Lower leg skin (tissue), 4 donors: Measurements from ENCODE around the gene ASPSCR1. TPM values are rescaled to one million over a fixed set of nuclear protein-coding genes. Genes with fewer than 3 reads are reported as not detected.

ENCODE experiments used
- DNase-seq, 2 donors: peaks; one replicate each; pipeline ENCODE4 v3.0.0-alpha.2; 2019; ENCODE audit warnings: low spot score in 2 of 2
- H3K4me3 ChIP-seq: fragments of 200-600 bp; sonication (generic); 2 replicates; pipeline ENCODE4 v1.5.1; 2017; ENCODE audit warnings: mild to moderate bottlenecking, low read depth; ENCODE audit not compliant: poor library complexity, severe bottlenecking
- POLR2A ChIP-seq, 2 donors: fragments of 450-650 bp; IDR thresholded peaks; one replicate each; pipeline ENCODE4 v1.6.1; 2016 to 2017; ENCODE audit warnings: antibody characterized with exemption in 2 of 2, mild to moderate bottlenecking in 1 of 2, moderate library complexity in 1 of 2
- WGBS, 2 donors: methylation state at CpG; one replicate each; pipeline ENCODE4 v1.1.5; 2018; 5-methylcytosine and 5-hydroxymethylcytosine counted together
- intact Hi-C: fragments of 100-400 bp; cut with DNase I; formaldehyde crosslinking; loops from one replicate; pipeline ENCODE4 v1.15.0; 2023; ENCODE audit warnings: low total_unique reads
- total RNA-seq, 4 donors: library from RNA; depleted of rRNA; stranded (reverse); fragments of >200 nt; gene quantifications; one replicate each; pipeline ENCODE4 v1.1.0, GENCODE V29; 2016
- TF ChIP-seq, protein P1 (sequence below), 3 donors: fragments of 450-650 bp; IDR thresholded peaks; one replicate each; pipeline ENCODE4 v1.5.1; 2016; ENCODE audit warnings: antibody characterized with exemption in 3 of 3, mild to moderate bottlenecking in 3 of 3, moderate library complexity in 2 of 3

ASPSCR1 gene
- total RNA-seq, 4 donors from 2014 or later: 24.0 to 31.5 (median 27.4) TPM

DNA sequence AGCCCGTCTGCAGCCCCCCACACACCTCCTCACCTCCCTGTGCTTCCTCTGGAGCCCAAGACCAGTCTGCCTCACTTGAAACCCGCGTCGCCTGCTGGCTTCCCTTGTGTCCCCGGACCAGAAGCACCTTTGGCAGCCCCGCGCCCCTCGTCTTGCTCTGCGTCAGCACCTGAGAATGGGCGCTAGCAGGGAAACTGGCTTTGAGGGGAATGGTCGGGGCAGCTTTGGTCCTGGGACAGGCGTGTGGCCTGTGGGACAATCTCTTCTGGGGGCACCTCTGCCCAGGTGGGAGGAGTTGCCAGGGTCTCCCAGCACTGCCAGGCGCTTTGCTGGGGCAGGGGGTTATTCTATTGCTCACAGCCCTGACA is 46.3 kb upstream of the ASPSCR1 start:
- no peak for DNase-seq
- intact Hi-C loops: no loop called here
- no peak overlapping the region for H3K4me3 ChIP-seq
- WGBS, 2 donors: 72 to 74% methylated on average over 13 of the region's 13 CpGs
- TF ChIP-seq POLR2A (IDR thresholded peaks at IDR 0.05): no peak
- TF ChIP-seq, protein P1, sequence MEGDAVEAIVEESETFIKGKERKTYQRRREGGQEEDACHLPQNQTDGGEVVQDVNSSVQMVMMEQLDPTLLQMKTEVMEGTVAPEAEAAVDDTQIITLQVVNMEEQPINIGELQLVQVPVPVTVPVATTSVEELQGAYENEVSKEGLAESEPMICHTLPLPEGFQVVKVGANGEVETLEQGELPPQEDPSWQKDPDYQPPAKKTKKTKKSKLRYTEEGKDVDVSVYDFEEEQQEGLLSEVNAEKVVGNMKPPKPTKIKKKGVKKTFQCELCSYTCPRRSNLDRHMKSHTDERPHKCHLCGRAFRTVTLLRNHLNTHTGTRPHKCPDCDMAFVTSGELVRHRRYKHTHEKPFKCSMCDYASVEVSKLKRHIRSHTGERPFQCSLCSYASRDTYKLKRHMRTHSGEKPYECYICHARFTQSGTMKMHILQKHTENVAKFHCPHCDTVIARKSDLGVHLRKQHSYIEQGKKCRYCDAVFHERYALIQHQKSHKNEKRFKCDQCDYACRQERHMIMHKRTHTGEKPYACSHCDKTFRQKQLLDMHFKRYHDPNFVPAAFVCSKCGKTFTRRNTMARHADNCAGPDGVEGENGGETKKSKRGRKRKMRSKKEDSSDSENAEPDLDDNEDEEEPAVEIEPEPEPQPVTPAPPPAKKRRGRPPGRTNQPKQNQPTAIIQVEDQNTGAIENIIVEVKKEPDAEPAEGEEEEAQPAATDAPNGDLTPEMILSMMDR (IDR thresholded peaks at IDR 0.05): no peak

DNA sequence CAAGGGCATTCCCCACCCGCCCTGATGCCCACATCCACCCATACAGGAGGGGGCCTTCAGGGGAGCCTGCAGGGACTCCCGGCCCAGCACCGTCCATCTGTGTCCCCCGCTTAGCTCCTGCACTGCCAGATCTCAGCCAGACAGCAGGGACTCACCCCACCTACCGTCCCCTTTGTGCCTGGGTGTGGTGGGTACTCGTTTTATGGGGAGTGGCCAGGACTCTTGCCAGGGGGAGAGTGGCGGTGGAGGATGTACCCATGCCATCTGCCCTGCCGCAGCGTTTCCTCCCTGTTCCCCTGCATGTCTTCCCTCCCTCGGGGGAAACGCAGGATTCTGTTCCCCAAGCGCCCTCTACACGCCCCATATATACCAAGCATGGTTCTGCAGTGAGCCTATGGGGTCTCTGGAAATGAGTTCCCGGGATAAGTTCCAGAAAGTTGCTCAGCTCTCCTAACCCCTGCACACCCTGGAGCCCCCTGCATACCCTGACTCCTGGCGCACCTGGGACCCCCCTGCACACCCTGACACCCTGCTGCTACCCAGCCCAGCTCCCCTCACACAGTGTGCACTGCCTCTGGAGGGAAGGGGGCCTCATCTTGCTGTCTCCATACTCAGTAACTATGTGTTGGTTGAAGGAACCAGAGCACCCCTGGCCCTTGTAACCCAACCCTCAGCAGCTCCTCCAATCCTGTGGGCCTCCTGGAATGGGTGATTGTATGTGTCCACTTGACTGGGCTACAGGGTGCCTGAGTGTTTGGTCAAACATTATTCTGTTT is 45.7 kb upstream of the ASPSCR1 start:
- no peak for TF ChIP-seq POLR2A (IDR thresholded peaks at IDR 0.05)
- TF ChIP-seq, protein P1 (IDR thresholded peaks at IDR 0.05): no peak
- WGBS, 2 donors: 17 to 21% methylated on average over 13 to 14 of the region's 15 CpGs
- no peak for DNase-seq
- intact Hi-C loops: no loop called here
- H3K4me3 ChIP-seq: no peak overlapping the region

DNA sequence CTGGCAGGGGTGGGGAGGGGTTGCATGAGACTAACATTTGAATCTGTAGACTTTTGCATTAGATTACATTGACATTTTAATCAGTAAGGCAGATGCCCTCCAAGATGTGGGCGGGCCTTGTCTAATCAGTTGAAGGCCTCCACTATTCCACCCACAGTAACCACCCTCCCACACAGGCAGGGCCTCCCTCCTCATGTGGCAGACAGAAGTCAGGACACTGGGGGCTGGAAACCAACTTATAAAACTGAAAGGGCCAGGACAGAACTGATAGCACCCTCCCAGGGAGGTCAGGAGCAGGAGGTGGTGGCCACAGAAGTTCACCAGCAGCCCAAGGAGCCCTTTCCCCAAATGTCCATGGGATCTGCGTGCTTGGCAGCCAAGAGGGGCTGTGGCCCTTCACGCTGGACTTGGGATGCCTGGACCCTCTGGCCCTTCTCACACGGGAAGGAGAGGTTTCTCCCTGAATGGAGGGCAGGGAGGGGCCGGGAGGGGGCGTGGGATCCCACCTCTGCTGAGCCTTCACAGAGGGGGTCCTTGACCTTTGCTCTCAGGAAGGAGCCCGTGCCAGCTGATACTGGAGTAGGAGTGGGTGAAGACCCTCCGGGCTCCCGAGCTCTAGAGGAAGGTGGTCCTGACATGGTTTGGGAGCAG is 45.0 kb upstream of the ASPSCR1 start:
- H3K4me3 ChIP-seq: no peak overlapping the region
- intact Hi-C loops: no loop called here
- TF ChIP-seq, protein P1 (IDR thresholded peaks at IDR 0.05): no peak
- TF ChIP-seq POLR2A (IDR thresholded peaks at IDR 0.05): no peak
- no peak for DNase-seq
- WGBS, 2 donors: 92 to 94% methylated on average over 8 of the region's 9 CpGs

DNA sequence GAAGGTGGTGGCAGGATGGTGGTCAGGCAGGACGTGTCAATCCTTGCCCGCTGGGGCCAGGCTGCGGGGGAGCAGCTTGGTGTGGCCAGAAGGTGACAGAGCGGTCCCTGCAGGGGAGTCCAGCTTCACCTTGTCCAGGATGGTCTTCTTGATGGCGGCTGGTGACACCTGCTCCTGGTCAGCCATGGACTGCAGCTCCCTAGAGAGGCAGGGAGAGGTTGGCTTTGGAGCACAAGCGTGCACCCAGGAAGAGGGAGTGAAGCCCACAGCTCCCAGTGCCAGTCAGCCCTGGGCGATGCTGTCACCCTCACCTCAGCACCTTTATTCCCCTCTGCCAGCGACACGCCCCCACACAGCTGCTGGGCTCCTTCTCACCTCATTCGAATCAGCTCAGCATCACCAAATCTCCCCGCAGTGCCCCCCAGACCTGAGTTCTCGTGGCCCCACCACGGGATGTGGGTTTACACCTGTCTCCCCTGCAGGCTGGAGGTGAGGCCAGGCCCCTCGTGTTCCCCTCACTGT is 44.2 kb upstream of the ASPSCR1 start:
- no peak for DNase-seq
- no peak for TF ChIP-seq POLR2A (IDR thresholded peaks at IDR 0.05)
- TF ChIP-seq, protein P1 (IDR thresholded peaks at IDR 0.05): no peak
- intact Hi-C loops: no loop called here
- WGBS, 2 donors: 84 to 88% methylated on average over 14 of the region's 14 CpGs
- H3K4me3 ChIP-seq: no peak overlapping the region

DNA sequence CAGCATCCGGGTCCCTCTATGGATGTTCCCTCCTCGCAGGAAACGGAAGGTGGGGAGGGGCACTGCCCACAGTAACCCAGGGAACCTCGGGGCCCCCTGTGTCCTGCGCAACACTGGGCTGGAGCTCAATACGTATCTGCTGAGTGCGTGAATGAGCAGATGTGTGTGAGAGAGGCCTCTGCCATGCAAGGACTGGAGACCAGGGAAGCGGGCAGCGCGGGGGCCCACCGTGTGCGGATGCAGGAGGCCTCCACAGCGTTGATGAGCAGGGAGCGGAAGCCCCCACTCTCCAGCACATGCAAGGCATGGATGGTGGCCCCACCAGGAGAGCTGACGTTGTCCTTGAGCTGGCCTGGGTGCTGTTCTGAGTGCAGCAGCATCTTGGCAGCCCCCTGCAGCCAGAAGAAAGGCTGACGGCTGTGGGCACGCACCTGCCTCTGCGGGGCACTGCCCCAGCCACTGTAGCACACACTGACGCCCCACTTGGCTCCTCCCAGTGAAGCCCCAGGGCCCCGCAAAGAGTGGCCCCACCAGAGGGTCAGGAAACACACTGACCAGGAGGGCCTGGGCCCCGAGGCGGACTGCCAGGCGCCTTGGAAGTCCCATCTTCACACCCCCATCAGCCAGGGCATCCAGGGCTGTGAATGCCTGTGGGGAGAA is 43.2 kb upstream of the ASPSCR1 start:
- no peak overlapping the region for H3K4me3 ChIP-seq
- 81 to 87% methylated on average over 18 to 22 of the region's 23 CpGs for WGBS, 2 donors
- DNase-seq: no peak
- TF ChIP-seq, protein P1 (IDR thresholded peaks at IDR 0.05): no peak
- TF ChIP-seq POLR2A (IDR thresholded peaks at IDR 0.05): no peak
- intact Hi-C loops: no loop called here
